Endothelial cell of umbilical vein (primary cell): ENCODE measurements around the gene CCDC157. TPM values are rescaled to one million over a fixed set of nuclear protein-coding genes. Genes with fewer than 3 reads are reported as not detected.

Experiments
- BruUV-seq: library from RNA; stranded (reverse); fragments of 400-500 nt; replicated peaks from 2 replicates; lab custom pipeline; 2021; lab: Mats Ljungman, UMichigan
- CTCF ChIA-PET: fragments of 300-600, 350-600 bp; sonication (Branson Sonifier 250); formaldehyde crosslinking; loops from one replicate; lab custom pipeline; 2021; ENCODE audit warnings: antibody characterized with exemption, inconsistent platforms; lab: Charles Lee
- POLR2A ChIA-PET: fragments of 300-600, 350-600 bp; sonication (Branson Sonifier 250); formaldehyde crosslinking; loops from one replicate; lab custom pipeline; 2021; ENCODE audit warnings: antibody characterized with exemption, inconsistent platforms; lab: Charles Lee
- DNase-seq: peaks from one replicate; pipeline ENCODE4 v3.0.0-alpha.2; 2011; ENCODE audit warnings: low read depth, low spot score
- FAIRE-seq: peaks from 2 replicates; lab custom pipeline; 2011; peaks lifted over from hg19 to GRCh38; lab: Jason Lieb, UNC
- H2AFZ ChIP-seq: 2 replicates; pipeline ENCODE4 v1.6.0; 2012; ENCODE audit warnings: low read depth, low read length, control low read depth, inconsistent platforms
- H3K27ac ChIP-seq: 2 replicates; pipeline ENCODE4 v1.5.1; 2011; ENCODE audit warnings: low read depth, mild to moderate bottlenecking, control low read depth, low read length, moderate library complexity; ENCODE audit not compliant: insufficient read depth
- H3K27me3 ChIP-seq, 2 experiments: 2 replicates each; pipeline versions ENCODE4 v1.6.0 to v1.6.1; 2011; ENCODE audit warnings: low read length in 2 of 2, mixed read lengths in 1 of 2; ENCODE audit not compliant: control insufficient read depth in 2 of 2, insufficient read depth in 2 of 2
- H3K36me3 ChIP-seq, 2 experiments: 2 replicates in 1 of 2; 3 replicates in 1 of 2; pipeline ENCODE4 v1.5.1; 2011; ENCODE audit warnings: low read length in 2 of 2, mild to moderate bottlenecking in 1 of 2, moderate library complexity in 1 of 2; ENCODE audit not compliant: control insufficient read depth in 2 of 2, insufficient read depth in 2 of 2; ENCODE audit errors: extremely low read depth in 1 of 2
- H3K4me1 ChIP-seq: 3 replicates; pipeline ENCODE4 v1.5.1; 2011; ENCODE audit warnings: mild to moderate bottlenecking, low read length; ENCODE audit not compliant: control insufficient read depth, insufficient read depth; ENCODE audit errors: extremely low read depth
- H3K4me2 ChIP-seq: 2 replicates; pipeline ENCODE4 v1.6.1; 2011; ENCODE audit warnings: low read length, control low read depth, mixed read lengths; ENCODE audit not compliant: insufficient read depth
- H3K4me3 ChIP-seq, 3 experiments: fragments of 200-600 bp in 1 of 3; sonication (generic), shearing (Covaris generic) in 1 of 3; replicated peaks in 1 of 3; 2 replicates each; pipeline ENCODE4 v1.5.1; 2011 to 2016; ENCODE audit warnings: control low read depth in 3 of 3, low read length in 3 of 3, mild to moderate bottlenecking in 2 of 3, inconsistent platforms in 1 of 3, low read depth in 1 of 3, moderate library complexity in 1 of 3; ENCODE audit not compliant: insufficient read depth in 1 of 3
- H3K79me2 ChIP-seq: 2 replicates; pipeline ENCODE4 v1.6.0; 2012; ENCODE audit warnings: low read length, inconsistent platforms; ENCODE audit not compliant: control insufficient read depth, insufficient read depth
- H3K9ac ChIP-seq: replicated peaks from 2 replicates; pipeline ENCODE3; 2011; ENCODE audit warnings: low read length, control low read depth; ENCODE audit not compliant: insufficient read depth; ENCODE audit errors: extremely low read depth
- H3K9me1 ChIP-seq: replicated peaks from 3 replicates; pipeline ENCODE4 v1.6.0; 2011; ENCODE audit warnings: mild to moderate bottlenecking, low read length; ENCODE audit not compliant: control insufficient read depth, insufficient read depth; ENCODE audit errors: extremely low read depth
- H3K9me3 ChIP-seq: replicated peaks from 2 replicates; pipeline ENCODE4 v1.5.1; 2012; ENCODE audit warnings: low read length, inconsistent platforms; ENCODE audit not compliant: control insufficient read depth, insufficient read depth
- H4K20me1 ChIP-seq: replicated peaks from 2 replicates; pipeline ENCODE3; 2011; ENCODE audit warnings: mild to moderate bottlenecking, low read length; ENCODE audit not compliant: control insufficient read depth, insufficient read depth; ENCODE audit errors: extremely low read depth
- CTCF ChIP-seq, 2 donors: IDR thresholded peaks; 1 replicate in 1 of 2; 2 replicates in 1 of 2; pipeline ENCODE4 v1.5.1; 2011; ENCODE audit warnings: low read length in 2 of 2, mild to moderate bottlenecking in 2 of 2, moderate library complexity in 2 of 2, control low read depth in 1 of 2, inconsistent platforms in 1 of 2, low read depth in 1 of 2; ENCODE audit not compliant: insufficient read depth in 1 of 2; ENCODE audit errors: extremely low read depth in 1 of 2
- EZH2 ChIP-seq: IDR thresholded peaks from 2 replicates; pipeline ENCODE4 v1.6.1; 2012; ENCODE audit warnings: borderline replicate concordance, low read depth, mild to moderate bottlenecking, moderate library complexity, low read length, inconsistent platforms; ENCODE audit not compliant: severe bottlenecking
- FOS ChIP-seq: IDR thresholded peaks from 2 replicates; pipeline ENCODE4 v1.6.1; 2011; ENCODE audit warnings: mild to moderate bottlenecking, low read length, moderate library complexity, borderline replicate concordance; ENCODE audit not compliant: insufficient read depth
- GATA2 ChIP-seq: IDR thresholded peaks from 2 replicates; pipeline ENCODE4 v1.7.0; 2011; ENCODE audit warnings: low read depth, mild to moderate bottlenecking, moderate library complexity, mixed read lengths, low read length; ENCODE audit not compliant: insufficient read length, insufficient read depth
- JUN ChIP-seq: IDR thresholded peaks from 2 replicates; pipeline ENCODE4 v1.6.1; 2011; ENCODE audit warnings: borderline replicate concordance, low read depth; ENCODE audit not compliant: insufficient read length, insufficient read depth
- MYC ChIP-seq: IDR thresholded peaks from one replicate; pipeline ENCODE4 v1.6.1; 2011; ENCODE audit warnings: mild to moderate bottlenecking, low read depth, low read length
- POLR2A ChIP-seq: IDR thresholded peaks from 2 replicates; pipeline ENCODE4 v1.6.1; 2012; ENCODE audit warnings: low read depth, mild to moderate bottlenecking, control low read depth, low read length
- POLR2AphosphoS5 ChIP-seq: IDR thresholded peaks from 2 replicates; pipeline ENCODE4 v1.6.1; 2012; ENCODE audit warnings: low read depth, mild to moderate bottlenecking, control low read depth, low read length, moderate library complexity; ENCODE audit not compliant: insufficient read depth
- dilution Hi-C: fragments of 300-500 bp; cut with MboI; formaldehyde crosslinking; loops from one replicate; pipeline ENCODE4 v1.15.0; 2019; ENCODE audit warnings: low sequenced_read_pairs; ENCODE audit not compliant: extremely low pct_ligation_motif_present
- intact Hi-C: fragments of 100-400 bp; cut with micrococcal nuclease; formaldehyde crosslinking; loops from one replicate; pipeline ENCODE4 v1.10.0; 2022
- polyA plus RNA-seq, 4 experiments: library from polyadenylated mRNA; depleted of rRNA in 3 of 4; stranded (reverse) in 3 of 4; unstranded in 1 of 4; fragments of >200 nt; gene quantifications; 2 replicates each; pipeline versions ENCODE4 v1.2.1 to v1.2.3, GENCODE V29; 2011 to 2012; ENCODE audit warnings: missing spikeins in 1 of 4
- total RNA-seq: library from RNA; stranded (reverse); gene quantifications from 2 replicates; pipeline ENCODE4 v1.2.3, GENCODE V29; 2021
- TF ChIP-seq, protein P1 (sequence below): IDR thresholded peaks from 2 replicates; pipeline ENCODE4 v1.6.1; 2011; ENCODE audit not compliant: insufficient read depth, insufficient read length

CCDC157 gene
- total and polyA plus RNA-seq, 2 donors (not counting 3 experiments of a cell fraction or from before 2014, with no cell fraction given): 2.1 to 3.1 TPM

DNA sequence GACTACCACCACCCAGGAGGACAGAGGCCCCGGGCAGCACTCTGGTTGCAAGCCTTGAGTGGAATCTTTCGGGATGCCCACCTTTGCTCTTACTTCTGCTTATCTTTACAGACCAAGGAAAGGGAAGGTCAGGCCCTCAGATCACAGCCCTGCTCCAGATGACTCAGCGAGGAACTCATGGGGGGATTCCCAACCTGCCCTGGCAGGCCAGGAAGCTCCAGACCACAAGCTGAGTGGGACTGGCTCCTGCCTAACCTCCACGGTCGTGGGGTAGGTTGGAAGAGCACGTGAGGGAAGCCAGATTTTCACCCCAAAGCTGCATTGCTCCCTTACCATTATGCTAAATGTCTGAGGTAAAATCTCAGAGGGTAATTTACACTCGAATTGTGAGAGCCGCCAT lies 41.9 kb upstream of the CCDC157 start:
- Histone ChIP-seq H3K4me3 (no peak overlapping the region), H3K27ac (no peak overlapping the region), H3K9me3 (no peaks in the 10 kb centered on the region), H3K9ac (no peak overlapping the region), H3K4me2 (no peak overlapping the region), H3K79me2 (no peaks in the 10 kb centered on the region), H3K9me1 (no peaks in the 10 kb centered on the region), H3K36me3 (no peaks in the 10 kb centered on the region), H3K4me1 (no peaks in the 10 kb centered on the region), H4K20me1 (no peaks in the 10 kb centered on the region), H3K27me3 (no peaks in the 10 kb centered on the region), H2AFZ (no peak overlapping the region)
- POLR2A ChIA-PET: no interaction called here
- FAIRE-seq: peak; percentile 55
- dilution Hi-C loops: no loop called here
- DNase-seq: no peak
- no TSS peak for BruUV-seq
- no peak for TF ChIP-seq CTCF (IDR thresholded peaks at IDR 0.05; ENCODE audit: extremely low read depth in 1 of 2, insufficient read depth in 1 of 2, low read depth in 1 of 2, low read length in 2 of 2)
- TF ChIP-seq MYC: no peak
- no peak for TF ChIP-seq POLR2AphosphoS5
- TF ChIP-seq POLR2A: no peak
- no peak for TF ChIP-seq GATA2
- TF ChIP-seq FOS: no peak
- no peak for TF ChIP-seq JUN
- TF ChIP-seq EZH2: no peak
- TF ChIP-seq, protein P1, sequence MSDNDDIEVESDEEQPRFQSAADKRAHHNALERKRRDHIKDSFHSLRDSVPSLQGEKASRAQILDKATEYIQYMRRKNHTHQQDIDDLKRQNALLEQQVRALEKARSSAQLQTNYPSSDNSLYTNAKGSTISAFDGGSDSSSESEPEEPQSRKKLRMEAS: no peak
- CTCF ChIA-PET: interaction anchor here (0.7 to 2.5 kb wide), 2 partner anchors 27 to 54 kb away, joined by 4 to 9 read pairs; no protein-coding TSS in a partner anchor
- intact Hi-C loops: no loop called here
